Measurements from ENCODE around the gene RCCD1.

RCCD1 gene

DNA sequence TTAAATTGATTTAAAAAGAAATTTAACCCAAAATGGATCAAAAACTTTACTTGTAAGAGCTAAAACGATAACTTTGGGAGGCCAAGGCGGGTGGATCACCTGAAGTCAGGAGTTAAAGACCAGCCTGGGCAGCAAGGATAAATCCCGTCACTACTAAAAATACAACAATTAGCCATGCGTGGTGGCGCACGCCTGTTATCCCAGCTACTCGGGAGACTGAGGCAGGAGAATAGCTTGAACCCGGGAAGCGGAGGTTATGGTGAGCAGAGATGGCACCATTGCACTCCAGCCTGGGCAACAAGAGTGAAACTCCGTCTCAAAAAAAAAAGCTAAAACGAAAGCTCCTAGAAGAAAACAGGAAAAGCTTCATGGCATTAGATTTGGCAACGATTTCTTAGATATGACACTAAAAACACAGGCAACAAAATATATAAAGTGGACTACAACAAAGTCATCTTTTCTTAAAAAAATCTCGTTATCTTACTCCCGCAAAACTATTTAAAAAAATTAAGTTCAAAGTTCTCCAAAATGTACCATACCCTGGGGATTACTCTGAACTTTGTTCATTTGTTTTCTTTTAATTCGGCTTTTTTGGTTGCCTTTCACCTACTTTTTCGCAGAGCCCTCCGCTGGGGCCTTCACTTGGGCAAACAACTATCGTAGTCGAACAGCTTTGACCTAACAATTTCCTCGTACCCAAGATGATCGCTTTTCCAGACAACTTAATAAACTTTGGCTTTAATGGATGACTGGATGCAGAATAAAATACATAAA lies 25.3 kb upstream of the RCCD1 start:
- Histone ChIP-seq H3K27ac (ENCODE audit: poor library complexity, severe bottlenecking) (peak overlapping the region; percentile 62), H3K9me3 (ENCODE audit: severe bottlenecking) (no peaks in the 10 kb centered on the region), H3K27me3 (ENCODE audit: insufficient read depth, poor library complexity, severe bottlenecking) (no peaks in the 10 kb centered on the region), H3K36me3 (ENCODE audit: low read depth) (no peaks in the 10 kb centered on the region), H3K4me3 (ENCODE audit: severe bottlenecking) (peak overlapping the region; percentile 46), H3K4me1 (ENCODE audit: insufficient read depth, poor library complexity, severe bottlenecking) (peaks cover 17% of the 10 kb centered on the region)
- DNase-seq (ENCODE audit: low spot score) (no peak), ATAC-seq (ENCODE audit: low read depth) (no peak)
- TF ChIP-seq, protein P1, sequence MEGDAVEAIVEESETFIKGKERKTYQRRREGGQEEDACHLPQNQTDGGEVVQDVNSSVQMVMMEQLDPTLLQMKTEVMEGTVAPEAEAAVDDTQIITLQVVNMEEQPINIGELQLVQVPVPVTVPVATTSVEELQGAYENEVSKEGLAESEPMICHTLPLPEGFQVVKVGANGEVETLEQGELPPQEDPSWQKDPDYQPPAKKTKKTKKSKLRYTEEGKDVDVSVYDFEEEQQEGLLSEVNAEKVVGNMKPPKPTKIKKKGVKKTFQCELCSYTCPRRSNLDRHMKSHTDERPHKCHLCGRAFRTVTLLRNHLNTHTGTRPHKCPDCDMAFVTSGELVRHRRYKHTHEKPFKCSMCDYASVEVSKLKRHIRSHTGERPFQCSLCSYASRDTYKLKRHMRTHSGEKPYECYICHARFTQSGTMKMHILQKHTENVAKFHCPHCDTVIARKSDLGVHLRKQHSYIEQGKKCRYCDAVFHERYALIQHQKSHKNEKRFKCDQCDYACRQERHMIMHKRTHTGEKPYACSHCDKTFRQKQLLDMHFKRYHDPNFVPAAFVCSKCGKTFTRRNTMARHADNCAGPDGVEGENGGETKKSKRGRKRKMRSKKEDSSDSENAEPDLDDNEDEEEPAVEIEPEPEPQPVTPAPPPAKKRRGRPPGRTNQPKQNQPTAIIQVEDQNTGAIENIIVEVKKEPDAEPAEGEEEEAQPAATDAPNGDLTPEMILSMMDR (IDR thresholded peaks at IDR 0.05; ENCODE audit: poor library complexity, severe bottlenecking), result peak; percentile 11

DNA sequence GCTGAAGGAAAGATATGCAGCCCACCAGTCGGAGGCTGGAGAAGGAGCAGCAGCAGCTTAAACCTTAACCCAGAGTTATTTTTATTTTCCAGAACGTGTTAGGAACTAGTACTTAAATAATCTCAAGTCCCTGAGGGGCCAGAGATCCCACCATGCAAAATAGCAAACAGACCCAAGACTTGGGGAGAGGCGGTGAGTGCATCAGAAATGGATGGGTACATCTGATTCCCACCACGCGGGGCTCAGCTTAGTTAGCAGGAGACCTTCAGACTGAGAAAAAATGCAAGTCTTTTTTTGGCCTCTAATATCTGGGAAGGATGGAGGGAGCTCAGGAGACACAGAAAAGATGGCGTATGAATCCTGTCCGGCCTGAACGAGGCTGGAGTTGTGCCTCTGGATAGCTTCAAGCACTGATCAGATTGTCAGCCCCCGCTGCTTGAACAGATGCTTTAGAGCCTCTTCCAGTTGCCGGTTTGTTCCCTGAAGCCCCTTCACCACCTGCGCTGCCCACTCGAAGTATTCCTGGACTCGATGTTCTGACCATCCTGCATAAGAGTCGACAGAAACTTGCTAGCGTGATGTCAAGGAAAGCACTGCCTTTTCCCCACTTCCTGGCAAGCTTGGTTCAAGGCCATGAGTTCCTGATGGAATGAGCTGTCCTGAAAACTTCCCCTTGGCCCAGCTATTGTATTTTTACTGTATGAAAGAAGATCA lies 23.7 kb upstream of the RCCD1 start:
- no peaks in the 10 kb centered on the region for H3K27me3 ChIP-seq (ENCODE audit: insufficient read depth, poor library complexity, severe bottlenecking)
- no peak for ATAC-seq (ENCODE audit: low read depth)
- 0 out of 2 replicates have a peak, but pooled peaks cover under 1% of the 10 kb centered on the region for H3K36me3 ChIP-seq (ENCODE audit: low read depth)
- peaks cover 17% of the 10 kb centered on the region for H3K4me1 ChIP-seq (ENCODE audit: insufficient read depth, poor library complexity, severe bottlenecking)
- no peaks in the 10 kb centered on the region for H3K9me3 ChIP-seq (ENCODE audit: severe bottlenecking)
- no peak for DNase-seq (ENCODE audit: low spot score)
- TF ChIP-seq, protein P1 (IDR thresholded peaks at IDR 0.05; ENCODE audit: poor library complexity, severe bottlenecking), result no peak
- H3K27ac ChIP-seq (ENCODE audit: poor library complexity, severe bottlenecking), result peak overlapping the region; percentile 62
- peak overlapping the region; percentile 81 for H3K4me3 ChIP-seq (ENCODE audit: severe bottlenecking)

DNA sequence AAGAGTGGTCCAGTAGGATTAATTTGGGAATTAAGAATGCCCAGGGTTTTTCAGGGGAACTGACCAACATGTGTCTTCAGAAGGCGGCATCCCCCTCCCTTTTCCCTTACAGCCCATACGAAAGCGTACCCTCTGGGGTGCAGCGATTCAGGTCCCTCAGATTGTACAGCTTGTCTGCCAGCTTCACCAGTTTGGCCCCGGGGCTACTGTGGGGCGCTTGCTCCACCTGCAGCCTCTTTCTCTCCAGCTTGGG lies 23.2 kb upstream of the RCCD1 start:
- Histone ChIP-seq H3K4me3 (ENCODE audit: severe bottlenecking) (peak overlapping the region; percentile 81), H3K36me3 (ENCODE audit: low read depth) (peaks cover 5% of the 10 kb centered on the region), H3K27ac (ENCODE audit: poor library complexity, severe bottlenecking) (peak overlapping the region; percentile 62), H3K9me3 (ENCODE audit: severe bottlenecking) (no peaks in the 10 kb centered on the region), H3K27me3 (ENCODE audit: insufficient read depth, poor library complexity, severe bottlenecking) (no peaks in the 10 kb centered on the region), H3K4me1 (ENCODE audit: insufficient read depth, poor library complexity, severe bottlenecking) (peaks cover 17% of the 10 kb centered on the region)
- ATAC-seq (ENCODE audit: low read depth) (no peak), DNase-seq (ENCODE audit: low spot score) (no peak)
- TF ChIP-seq, protein P1 (IDR thresholded peaks at IDR 0.05; ENCODE audit: poor library complexity, severe bottlenecking), result no peak

DNA sequence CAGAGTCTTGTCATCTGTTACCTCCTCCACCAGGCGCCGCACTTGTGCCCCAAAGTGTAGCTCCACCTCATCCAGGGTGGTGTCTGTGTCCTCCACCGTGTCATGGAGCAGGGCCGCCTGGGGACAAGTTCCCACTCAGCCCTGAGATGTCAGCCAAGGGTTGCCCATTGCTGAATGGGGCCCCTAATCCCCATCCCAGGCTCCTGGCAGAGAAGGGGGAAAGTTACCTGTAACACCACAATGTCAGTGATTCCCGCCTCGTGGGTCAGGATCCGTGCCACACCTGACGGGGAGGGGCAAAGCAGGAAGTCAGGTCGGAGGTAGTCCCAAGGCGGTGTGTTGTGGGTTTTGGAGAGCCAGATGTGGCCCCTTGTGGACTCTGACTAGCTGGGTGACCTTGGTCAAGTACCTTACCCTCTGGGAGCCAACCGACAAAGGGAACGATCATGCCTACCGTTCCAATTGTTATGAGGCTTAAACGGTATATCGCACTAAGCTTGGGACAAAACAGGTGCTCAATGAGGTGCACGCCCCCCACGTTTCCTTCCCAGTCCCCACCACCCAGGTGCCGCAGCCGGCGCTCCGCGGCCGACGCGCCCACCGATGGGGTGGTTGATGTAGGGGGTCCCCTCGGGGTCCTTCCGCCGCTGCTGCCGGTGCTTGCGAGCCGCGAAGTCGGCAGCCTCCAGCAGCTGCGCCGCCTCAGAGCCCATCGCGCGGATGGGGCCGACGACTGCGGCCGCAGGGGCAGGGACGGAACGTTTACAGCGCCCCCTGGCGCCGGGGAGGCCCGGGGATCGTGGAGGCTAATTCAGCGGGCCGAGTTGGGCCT lies 22.6 kb upstream of the RCCD1 start, which contains the start of gene HDDC3:
HDDC3 (minus strand) TSS at position 722 of the 832 bp plus-strand sequence; CDS start at position 713, 9 bp downstream.
- ATAC-seq (ENCODE audit: low read depth), result peak; percentile 55
- H3K36me3 ChIP-seq (ENCODE audit: low read depth), result peaks cover 11% of the 10 kb centered on the region
- no peaks in the 10 kb centered on the region for H3K27me3 ChIP-seq (ENCODE audit: insufficient read depth, poor library complexity, severe bottlenecking)
- peaks cover 17% of the 10 kb centered on the region for H3K4me1 ChIP-seq (ENCODE audit: insufficient read depth, poor library complexity, severe bottlenecking)
- DNase-seq (ENCODE audit: low spot score), result peak; percentile 94
- peak within 1 kb of the TSS; percentile 81 for H3K4me3 ChIP-seq (ENCODE audit: severe bottlenecking)
- peak within 1 kb of the TSS; percentile 62 for H3K27ac ChIP-seq (ENCODE audit: poor library complexity, severe bottlenecking)
- TF ChIP-seq, protein P1 (IDR thresholded peaks at IDR 0.05; ENCODE audit: poor library complexity, severe bottlenecking), result peak; percentile 99
- H3K9me3 ChIP-seq (ENCODE audit: severe bottlenecking), result no peaks in the 10 kb centered on the region
